OCI-LY1 (cell line): ENCODE data around the gene WIPF1.

Source experiments
- EZH2 ChIP-seq: fragments of 200-600 bp; sonication (generic), shearing (Covaris generic); IDR thresholded peaks from 2 replicates; pipeline ENCODE4 v1.8.0; 2017; ENCODE audit warnings: borderline replicate concordance, mixed run types, mild to moderate bottlenecking, antibody characterized with exemption, low read length, moderate library complexity, mixed read lengths
- TF ChIP-seq, protein P1 (sequence below): fragments of 200-600 bp; sonication (generic), shearing (Covaris generic); IDR thresholded peaks from 2 replicates; pipeline ENCODE4 v1.5.1; 2017; ENCODE audit warnings: mild to moderate bottlenecking, antibody characterized with exemption, low read length, moderate library complexity, mixed read lengths

DNA sequence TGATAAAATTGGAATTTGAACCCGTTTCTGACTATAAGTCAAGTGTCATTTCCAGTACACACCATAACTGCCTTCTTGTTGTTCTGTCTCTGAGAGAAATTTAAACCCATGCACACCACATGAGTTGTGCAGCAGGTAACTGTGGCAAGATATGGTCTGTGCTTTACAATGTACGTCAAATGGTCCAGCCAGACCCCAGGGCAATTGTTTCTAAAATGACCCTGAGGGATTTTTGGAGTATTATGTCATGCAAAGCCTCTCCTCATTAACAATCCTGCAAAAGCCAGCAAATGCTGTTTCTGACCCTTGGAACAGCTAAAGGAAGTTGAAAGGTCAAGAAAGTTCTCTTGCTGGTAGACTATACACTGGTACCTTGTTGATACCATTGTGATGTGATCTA, 47.7 kb upstream of the WIPF1 start:
- TF ChIP-seq, protein P1, sequence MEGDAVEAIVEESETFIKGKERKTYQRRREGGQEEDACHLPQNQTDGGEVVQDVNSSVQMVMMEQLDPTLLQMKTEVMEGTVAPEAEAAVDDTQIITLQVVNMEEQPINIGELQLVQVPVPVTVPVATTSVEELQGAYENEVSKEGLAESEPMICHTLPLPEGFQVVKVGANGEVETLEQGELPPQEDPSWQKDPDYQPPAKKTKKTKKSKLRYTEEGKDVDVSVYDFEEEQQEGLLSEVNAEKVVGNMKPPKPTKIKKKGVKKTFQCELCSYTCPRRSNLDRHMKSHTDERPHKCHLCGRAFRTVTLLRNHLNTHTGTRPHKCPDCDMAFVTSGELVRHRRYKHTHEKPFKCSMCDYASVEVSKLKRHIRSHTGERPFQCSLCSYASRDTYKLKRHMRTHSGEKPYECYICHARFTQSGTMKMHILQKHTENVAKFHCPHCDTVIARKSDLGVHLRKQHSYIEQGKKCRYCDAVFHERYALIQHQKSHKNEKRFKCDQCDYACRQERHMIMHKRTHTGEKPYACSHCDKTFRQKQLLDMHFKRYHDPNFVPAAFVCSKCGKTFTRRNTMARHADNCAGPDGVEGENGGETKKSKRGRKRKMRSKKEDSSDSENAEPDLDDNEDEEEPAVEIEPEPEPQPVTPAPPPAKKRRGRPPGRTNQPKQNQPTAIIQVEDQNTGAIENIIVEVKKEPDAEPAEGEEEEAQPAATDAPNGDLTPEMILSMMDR: no peak
- no peak for TF ChIP-seq EZH2
